Measurements from ENCODE around the gene SPAG5.

GRCh38 chr17:28529013-28529400, 69.8 kb downstream of the SPAG5 start:
- TF ChIP-seq POLR2AphosphoS5 (IDR thresholded peaks at IDR 0.05; ENCODE audit: borderline replicate concordance, low read depth, low read length) = no peak
- no peak for TF ChIP-seq EZH2 (IDR thresholded peaks at IDR 0.05)
- no peak for TF ChIP-seq FOXP2 (optimal IDR thresholded peaks at IDR 0.05; ENCODE audit: control extremely low read depth, extremely low read length, insufficient read depth)

Measured in SK-N-MC (cell line).